ELF-1 (cell line): Measurements from ENCODE around the gene ADGRV1.
"Not testable (repeated sequence)": the region's sequence is repeated elsewhere in the genome, so short reads cannot be mapped to it uniquely, and the experiment has no call there.

Experiments used
- DNase-seq: peaks from one replicate; pipeline ENCODE4 v3.0.0-alpha.2; 2016; ENCODE audit warnings: low read depth, low spot score

ADGRV1 gene

GRCh38 chr5:90934738-90935137 lies 376.1 kb downstream of the ADGRV1 start:
- DNase-seq = no peak

GRCh38 chr5:90939211-90939610 lies 380.6 kb downstream of the ADGRV1 start:
- DNase-seq = no peak

- peak; percentile 73 for DNase-seq
Observed at GRCh38 chr5:90940227-90940995, 381.8 kb downstream of the ADGRV1 start.

DNA sequence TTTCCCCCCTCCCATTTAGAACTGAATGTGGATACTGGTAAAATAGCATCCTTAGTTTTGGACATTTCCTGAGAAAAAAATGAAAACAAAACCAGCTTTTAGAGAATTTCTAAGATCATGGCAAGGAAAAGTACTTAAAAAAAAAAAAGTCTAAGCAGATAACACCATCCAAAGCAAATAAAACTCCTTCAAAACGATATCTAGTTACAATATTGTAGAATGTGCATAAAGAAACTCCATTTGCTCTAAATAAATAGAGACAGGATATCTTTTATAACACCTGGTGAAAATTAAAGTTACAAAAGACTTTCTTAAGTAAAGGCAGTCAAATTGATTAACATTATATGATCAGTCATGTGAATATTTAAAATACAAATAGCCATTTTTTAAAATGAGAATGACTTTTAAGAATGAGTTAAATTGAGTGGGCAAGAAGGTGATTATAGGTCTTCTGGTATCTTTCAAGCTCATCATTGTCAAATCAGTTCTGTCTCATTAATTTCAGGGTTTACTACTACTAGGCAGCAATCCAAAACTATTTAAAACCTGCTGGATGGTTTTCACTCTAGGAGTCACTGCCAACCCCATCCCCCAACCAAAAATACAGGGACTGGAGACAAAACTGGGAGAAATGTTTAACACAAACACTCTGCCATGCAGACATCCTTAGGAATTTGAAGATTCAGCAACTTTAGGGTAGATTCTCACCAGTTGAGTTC lies 382.6 kb downstream of the ADGRV1 start:
- no peak for DNase-seq

DNA sequence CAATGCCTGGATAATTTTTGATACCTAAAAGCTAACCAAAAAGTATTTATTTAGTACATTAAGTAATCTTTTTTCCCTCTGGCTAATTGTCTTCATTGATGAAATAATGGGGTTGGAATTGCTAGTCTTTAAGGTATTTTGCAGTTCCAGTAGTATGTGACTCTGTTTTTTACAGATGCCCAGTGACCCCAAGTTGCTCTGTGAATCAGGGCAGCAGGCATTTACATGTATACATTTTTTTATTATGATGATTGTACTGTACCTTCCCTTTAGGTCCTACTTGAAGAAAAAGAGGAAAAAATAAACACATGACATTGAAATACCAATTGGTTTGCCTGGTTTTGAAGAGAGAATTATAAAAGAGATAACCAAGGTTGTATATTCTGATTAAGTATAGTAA lies 385.5 kb downstream of the ADGRV1 start:
- DNase-seq = no peak

- DNase-seq = no peak
Observed at GRCh38 chr5:90947667-90948066, 389.1 kb downstream of the ADGRV1 start.

- no peak for DNase-seq
Observed at GRCh38 chr5:90948969-90949368, 390.4 kb downstream of the ADGRV1 start.

DNA sequence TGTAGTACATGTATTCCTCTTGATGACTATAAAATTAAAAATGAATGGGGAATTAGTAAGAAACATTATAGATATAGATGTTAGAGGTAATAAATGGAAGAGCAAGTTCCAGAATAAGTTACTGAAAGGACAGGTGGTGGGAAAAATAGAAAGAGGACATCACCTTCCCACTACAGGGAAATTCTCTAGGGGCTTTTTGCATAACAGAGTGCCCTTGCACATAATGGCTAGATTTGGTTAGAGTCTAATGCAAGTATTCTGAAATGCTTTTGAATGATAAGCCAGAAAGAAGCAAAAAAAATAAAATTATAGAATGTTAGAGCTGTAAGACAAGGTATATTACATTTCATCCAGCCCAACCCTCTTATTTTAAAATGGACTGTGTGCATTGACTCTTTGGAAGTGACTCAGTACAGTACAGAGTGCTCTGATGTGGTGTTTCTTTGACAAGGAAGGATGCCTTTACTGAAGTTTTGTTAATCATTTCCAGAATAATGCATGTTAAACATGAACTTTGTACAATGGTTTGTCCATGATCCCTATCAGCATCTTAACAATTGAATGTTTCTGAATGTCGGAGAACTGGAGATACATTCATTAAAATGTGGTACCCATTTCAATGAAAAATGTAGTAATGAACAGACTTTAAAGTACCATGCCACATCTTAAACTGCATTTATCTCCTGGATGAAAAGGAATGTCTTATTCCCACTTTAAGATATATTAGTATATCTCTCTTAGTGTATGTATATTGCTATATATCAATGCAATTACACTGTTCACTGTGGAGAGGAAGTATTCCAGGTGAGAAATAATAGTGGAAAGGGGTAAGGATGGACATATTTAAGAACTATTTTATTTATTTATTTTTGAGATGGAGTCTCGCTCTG lies 391.1 kb downstream of the ADGRV1 start:
- DNase-seq = no peak

DNA sequence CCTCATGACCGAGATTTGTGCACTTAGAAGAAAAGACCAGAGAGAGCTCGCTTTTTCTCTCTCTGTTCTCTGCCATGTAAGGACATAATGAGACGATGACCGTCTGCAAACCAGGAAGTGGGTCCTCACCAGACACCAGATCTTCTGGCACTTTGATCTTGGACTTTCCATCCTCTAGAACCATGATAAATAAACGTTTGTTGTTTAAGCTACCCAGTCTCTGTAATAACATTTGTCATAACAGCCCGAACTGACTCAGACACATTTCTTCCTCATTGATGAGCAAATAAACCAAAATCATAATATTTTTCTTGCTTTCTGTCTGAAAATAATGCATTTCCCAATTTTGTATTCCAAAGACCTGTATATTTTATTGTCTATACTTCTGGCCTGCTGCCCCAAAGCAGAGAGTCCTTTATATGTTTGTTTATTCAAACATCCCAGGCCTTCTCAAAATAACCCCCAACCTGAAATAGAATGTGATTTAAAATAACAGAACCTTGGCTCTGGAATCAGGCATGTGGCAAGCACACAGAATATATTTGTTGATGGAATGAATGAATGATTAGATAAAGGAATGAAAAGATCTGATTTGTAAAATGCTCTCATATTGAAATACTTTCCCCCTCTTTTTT lies 396.5 kb downstream of the ADGRV1 start:
- DNase-seq = no peak

DNA sequence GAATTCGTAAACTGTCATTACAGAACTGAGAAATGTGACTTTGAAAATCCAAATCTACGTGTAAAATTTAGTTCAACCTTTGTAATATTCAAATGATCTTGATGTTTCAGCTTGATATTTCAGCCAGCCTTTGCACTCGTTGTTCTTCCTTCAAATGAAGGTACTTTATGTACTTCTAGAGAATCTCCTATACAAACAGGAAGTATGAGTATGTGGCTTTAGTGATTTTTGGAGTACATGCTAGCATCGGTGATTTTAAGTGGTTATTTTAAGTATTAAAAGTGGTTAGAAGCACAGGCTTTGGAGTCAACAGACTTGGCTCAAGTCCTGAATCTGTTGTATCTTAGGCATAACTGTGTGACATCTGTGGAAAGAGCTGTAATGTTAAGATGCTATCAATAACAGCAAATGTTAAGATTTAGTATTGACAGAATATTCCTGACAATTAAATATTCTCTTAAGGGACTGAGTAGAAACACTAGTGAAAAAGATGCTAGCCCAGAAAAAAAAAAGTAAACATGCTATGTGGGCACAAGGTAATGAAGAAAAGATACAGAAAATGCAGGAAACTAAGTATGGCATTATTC lies 398.0 kb downstream of the ADGRV1 start:
- DNase-seq = no peak

GRCh38 chr5:90957906-90958305 lies 399.3 kb downstream of the ADGRV1 start:
- no peak for DNase-seq

GRCh38 chr5:90959262-90959661 lies 400.7 kb downstream of the ADGRV1 start:
- no peak for DNase-seq

DNA sequence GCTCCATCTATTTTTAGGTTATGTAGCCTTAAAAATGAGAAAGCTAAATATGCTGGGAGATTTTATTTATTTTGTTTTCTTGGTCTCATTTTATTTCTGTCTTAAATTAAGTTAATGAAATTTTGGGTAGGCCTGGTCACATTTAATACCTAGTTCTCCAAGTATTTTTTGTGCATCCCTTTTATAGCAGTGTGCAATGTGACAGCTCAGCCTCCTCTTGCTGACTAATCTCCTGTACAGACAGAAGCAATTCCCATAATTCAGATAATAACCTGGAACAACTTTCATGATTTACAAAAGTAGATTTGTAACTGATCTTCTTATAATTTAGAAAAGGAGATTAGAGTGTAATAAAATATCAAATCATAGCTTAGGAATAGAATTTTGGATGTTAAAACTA lies 403.9 kb downstream of the ADGRV1 start:
- no peak for DNase-seq

GRCh38 chr5:90965110-90965685 lies 406.6 kb downstream of the ADGRV1 start:
- no peak for DNase-seq

DNA sequence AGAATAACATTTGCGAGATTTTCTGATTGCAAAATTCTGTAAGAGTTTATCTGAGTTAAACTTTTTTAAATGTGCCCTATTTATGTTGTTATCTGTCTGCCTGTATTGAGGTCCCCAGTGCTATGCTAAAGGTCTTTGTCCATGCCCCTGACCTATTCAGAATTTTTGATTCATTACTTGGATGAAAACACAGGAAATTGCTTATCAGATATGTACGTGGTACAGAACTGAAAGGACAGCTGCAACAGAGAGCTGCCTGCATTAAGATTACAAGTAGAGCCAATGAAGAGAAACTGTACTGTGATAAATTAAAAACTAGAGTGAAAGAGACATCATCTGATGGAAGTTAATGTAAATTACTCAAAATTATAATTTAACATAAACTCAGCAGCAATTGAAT lies 408.8 kb downstream of the ADGRV1 start:
- no peak for DNase-seq

GRCh38 chr5:90967851-90968250 lies 409.3 kb downstream of the ADGRV1 start:
- DNase-seq = no peak

DNA sequence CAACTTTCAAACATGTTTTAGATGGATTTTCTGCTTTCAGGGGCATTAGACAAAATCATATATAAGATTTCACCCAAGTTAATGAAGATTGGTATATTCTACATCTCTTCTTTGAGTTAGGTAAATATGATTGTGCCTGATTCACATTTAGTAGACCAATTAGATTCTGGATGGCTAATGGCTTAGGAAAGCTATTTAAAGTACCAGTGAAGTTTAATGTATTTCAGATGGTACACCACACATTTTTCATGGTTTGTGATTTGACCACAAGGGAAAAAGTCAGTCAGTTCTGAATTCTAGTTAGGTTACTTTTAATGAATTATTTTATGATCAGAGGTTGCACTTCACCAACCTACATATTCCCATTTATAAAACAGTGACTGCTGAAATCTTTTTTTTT lies 409.7 kb downstream of the ADGRV1 start:
- no peak for DNase-seq

DNA sequence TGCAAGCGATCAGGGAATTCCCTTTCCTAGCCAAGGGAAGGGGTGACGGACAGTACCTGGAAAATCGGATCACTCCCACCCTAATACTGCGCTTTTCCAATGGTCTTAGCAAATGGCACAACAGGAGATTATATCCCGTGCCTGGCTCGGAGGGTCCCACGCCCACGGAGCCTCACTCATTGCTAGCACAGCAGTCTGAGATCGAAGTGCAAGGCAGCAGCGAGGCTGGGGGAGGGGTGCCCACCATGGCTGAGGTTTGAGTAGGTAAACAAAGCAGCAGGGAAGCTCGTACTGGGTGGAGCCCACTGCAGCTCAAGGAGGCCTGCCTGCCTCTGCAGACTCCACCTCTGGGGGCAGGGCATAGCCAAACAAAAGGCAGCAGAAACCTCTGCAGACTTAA lies 411.3 kb downstream of the ADGRV1 start:
- not testable (repeated sequence) for DNase-seq

DNA sequence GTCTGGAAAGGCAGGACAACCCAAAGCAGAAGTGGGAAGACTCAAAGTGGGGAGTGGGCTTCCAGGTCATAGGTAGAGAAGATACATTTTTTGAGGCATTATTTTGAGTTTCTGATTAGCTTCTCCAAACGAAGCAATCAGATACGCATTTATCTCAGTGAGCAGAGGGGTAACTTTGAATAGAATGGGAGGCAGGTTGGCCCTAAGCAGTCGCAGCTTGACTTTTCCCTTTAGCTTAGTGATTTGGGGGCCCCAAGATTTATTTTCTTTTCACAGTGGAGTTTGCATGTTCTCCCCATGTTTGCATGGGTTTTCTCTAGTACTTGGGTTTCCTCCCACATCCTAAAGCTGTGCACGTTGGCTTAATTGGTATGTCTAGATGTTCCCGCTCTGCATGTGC lies 422.6 kb downstream of the ADGRV1 start:
- no peak for DNase-seq

DNA sequence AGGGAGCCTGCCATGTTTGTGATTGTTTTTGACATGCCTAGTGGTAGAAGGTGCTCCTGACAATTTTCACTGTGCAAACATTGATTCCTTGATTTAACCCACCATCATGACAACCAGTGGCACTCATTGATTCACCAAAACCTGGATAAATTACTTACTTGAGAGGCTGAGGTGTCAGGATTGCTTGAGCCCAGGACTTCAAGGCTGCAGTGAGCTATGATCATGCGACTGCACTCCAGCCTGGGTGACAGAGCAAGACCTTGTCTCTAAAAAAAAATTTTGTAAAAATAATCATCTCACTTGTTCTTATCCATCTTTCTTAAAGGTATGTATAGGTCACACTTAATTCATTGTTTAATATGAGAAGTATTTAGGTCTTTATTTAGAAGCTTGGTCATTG lies 423.2 kb downstream of the ADGRV1 start:
- DNase-seq = no peak

DNA sequence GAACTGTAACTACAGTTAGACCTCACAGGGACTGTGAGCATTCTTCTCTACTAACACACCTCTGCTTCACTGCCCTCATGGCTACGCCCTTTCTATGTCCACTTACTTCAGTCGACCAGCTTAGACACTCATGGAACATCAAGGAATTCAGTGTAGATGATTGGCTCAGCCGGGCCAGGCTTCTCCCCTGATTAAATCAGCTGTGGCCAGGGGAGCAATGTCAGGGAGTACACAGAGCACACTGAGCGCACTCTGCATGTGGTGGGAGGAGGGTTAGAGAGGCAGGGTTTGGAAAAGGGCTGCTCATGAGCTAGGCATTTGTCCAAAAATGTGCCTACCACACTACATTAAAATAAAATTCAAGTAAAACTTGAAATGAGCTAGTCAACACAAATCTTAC lies 424.0 kb downstream of the ADGRV1 start:
- DNase-seq = no peak
